HG03354 (cell line): ENCODE results near the gene URAD.

Experiments
- ATAC-seq: cut with Tn5 transposase; IDR thresholded peaks from one replicate; pipeline ENCODE4 v1.9.1; 2021; ENCODE audit warnings: mild to moderate bottlenecking; ENCODE audit not compliant: unreplicated experiment, poor library complexity, severe bottlenecking

Gene URAD

GRCh38 chr13:27961227-27962085, 27.0 kb downstream of the URAD start:
- peak; percentile 10 for ATAC-seq

DNA sequence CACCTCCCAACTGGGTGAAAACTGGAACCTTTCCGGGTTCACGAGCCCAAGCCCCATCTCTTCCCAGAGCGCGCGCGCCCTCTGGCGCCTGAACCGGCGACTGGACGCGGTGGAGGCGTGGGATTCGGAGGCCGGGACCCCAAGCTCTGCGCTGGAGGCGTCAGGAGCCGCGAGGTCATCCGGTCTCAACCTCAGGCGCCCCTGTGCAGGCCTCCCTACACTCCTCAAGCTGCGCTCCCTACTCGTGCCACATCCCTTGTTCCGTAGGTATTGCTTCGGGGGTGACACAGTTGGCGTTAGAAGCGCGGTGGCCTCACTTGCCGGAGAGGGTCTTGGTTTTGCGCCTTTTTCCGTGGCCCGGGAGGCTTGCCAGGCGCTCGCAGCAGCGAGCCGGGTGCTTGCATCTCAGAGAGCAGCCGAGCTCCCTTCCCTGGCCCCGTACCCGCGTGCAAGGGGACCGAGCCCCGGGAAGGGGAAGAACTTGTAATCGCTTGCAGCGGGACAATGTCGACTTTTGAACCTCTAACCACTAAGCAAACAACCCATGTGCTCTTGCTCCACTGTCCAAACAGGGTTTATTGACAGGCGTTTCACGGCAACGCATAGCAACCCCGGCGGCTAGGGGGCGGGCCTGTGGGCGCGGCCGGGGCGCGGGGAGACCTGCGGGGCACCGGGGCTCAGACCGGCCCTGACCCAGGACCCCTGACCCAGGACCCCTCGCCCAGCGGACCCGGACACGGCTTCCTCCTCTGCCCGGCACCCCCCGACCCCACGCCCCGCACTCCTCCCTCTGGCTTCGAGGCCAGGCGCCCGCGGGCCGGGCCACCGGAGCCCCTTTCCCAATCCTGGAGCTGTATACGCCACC, 27.9 kb downstream of the URAD start:
- peak; percentile 64 for ATAC-seq

- no peak for ATAC-seq
Measured at GRCh38 chr13:27959976-27960361, 28.5 kb downstream of the URAD start.

DNA sequence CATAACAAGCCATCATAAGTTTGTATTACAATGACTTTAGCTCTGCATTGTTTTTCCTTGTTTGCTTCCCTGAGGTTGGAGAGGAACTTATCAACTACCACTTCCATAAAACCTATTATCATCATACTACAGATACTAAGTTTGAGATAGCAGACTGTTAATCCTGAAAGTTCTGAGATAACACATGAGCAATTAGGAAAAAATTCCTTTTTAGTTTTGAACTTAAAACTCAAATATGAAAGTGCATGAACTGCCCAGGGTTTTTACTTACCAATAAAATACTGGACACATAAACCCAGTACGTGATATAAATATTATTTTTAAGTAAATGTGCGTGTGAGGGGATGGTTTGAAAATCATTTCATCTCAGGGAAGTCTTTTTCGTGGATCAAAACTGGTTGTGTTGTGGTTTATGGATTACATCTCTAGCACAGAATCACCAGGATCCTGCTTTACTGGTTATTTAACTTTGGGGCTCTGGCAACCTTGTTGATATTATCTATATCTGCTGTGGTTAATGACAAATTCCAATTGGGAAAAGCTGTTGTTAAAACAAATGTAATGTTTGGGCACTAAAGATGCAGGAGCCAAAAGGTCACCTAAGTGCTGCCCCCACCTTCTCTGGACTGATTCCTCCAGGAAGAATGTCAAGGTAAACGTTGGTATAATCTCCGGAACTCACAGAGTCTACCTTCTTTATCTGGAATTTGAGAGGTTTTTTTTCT, 31.8 kb downstream of the URAD start:
- ATAC-seq: no peak

GRCh38 chr13:27955014-27955591, 33.4 kb downstream of the URAD start:
- no peak for ATAC-seq

- ATAC-seq: peak; percentile 30
Measured at GRCh38 chr13:27954406-27954851, 34.1 kb downstream of the URAD start.

GRCh38 chr13:27953676-27954405, 34.7 kb downstream of the URAD start:
- ATAC-seq: peak; percentile 92

DNA sequence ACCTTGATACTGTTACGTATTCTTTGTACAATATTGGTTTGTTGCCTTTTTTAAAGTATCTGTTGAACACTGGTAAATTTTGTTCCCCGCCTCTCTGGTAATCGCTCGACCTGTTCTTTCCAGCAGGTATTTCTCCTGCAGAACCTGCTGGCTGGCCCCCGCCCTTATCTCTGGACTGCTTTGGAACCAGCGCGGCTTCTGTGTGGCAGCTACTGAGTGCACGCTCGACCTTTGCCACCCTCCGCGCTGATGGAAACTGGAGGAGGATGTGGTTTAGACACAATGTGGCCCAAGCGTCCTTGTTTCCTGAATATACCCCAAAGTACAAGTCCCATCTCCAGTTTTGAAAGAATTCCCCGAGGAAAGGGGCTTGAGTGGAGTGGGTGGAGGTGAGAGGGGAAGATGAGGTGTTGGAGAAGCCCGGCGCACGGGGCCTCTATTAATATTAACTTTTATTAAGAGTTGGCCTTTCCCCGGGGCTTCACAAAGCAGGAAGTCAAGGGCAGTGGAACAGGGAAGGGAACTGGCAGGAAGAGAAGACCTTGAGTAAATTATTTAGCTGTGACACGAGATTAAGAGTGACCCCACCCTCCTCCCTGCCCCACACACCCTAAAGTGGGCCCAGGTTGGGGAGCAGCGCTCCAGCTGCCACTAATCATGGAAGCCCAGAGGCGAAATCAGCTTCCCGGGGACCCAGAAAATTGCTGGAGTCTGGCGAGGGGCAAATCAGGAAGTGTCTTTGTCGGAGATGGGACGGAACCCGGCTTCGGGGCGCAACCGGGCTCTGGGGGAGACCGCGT, 35.4 kb downstream of the URAD start:
- no peak for ATAC-seq

GRCh38 chr13:27942972-27943371, 45.5 kb downstream of the URAD start:
- no peak for ATAC-seq

GRCh38 chr13:27933580-27934328, 54.7 kb downstream of the URAD start:
- no peak for ATAC-seq

GRCh38 chr13:27933118-27933517, 55.4 kb downstream of the URAD start:
- ATAC-seq: no peak

DNA sequence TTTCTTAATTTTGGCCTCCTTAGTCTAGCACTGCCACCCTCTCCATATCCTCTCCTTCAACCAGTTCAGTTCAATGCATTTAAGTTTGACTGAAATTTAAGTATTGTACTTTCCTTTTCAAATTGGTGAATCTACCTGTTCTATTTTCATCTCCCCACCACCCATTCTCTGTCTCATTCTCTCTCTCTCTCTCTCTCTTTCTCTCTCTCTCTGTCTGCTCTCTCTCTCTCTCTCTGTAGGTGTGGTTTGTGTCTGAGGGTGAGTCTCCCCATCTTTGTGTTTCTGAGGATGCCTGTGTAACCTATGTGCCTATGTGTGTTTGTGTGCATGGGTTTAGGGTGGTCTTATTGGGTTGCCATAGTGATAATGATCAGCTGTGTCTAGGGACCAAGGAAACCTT, 58.6 kb downstream of the URAD start:
- ATAC-seq: no peak

DNA sequence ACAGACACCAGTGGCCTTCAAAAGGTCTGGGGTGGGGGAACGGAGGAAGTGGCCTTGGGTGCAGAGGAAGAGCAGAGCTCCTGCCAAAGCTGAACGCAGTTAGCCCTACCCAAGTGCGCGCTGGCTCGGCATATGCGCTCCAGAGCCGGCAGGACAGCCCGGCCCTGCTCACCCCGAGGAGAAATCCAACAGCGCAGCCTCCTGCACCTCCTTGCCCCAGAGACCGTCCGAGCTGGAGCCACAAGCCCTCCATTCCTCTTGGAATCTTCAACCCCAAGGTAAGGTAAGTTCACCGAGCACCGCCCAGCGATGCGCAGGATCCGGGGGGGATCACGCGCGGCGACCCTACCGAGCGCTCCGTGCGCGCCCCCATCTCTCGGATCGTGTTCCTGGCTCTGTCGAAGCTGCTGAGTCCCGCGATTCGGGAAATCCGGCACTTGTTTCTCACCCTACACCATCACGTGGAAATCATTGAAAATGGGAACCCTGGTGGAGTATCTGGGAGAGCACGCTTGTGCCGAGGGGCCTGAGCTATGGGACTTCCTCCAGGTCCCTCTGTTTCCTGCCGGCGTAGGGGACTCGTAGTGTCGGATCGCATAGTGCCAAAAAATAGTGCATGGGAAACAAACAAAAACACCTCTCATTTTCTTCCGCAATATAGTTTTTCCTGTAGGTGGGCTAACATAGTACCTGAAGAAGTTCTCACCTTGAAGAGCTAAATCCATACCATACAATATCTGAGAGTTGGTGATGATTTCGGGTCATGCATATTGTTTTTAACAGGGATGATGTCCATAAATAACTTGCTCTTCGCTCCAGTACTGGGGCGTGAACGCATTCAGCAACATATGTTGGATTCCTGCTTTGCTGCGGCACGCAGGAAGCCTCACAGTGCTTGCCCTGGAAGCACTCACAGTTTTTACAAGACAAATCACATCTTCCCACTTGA, 59.4 kb downstream of the URAD start:
- ATAC-seq: no peak

DNA sequence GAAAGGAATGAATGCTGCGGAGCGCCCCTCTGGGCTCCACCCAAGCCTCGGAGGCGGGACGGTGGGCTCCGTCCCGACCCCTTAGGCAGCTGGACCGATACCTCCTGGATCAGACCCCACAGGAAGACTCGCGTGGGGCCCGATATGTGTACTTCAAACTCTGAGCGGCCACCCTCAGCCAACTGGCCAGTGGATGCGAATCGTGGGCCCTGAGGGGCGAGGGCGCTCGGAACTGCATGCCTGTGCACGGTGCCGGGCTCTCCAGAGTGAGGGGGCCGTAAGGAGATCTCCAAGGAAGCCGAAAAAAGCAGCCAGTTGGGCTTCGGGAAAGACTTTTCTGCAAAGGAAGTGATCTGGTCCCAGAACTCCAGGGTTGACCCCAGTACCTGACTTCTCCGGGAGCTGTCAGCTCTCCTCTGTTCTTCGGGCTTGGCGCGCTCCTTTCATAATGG, 60.1 kb downstream of the URAD start:
- no peak for ATAC-seq
